B cell (primary cell): ENCODE measurements around the gene ARHGAP15. TPM values are rescaled to one million over a fixed set of nuclear protein-coding genes. Genes with fewer than 3 reads are reported as not detected.

Experiments
- ATAC-seq: fragments of 200-7000 bp; cut with Tn5 transposase; one replicate; pipeline ENCODE4 v1.10.0; 2021; ENCODE audit warnings: low read depth, mild to moderate bottlenecking, moderate number of reproducible peaks, moderate library complexity
- CTCF ChIA-PET: fragments of 350-600 bp; sonication (Branson Sonifier 250); formaldehyde crosslinking; loops from one replicate; lab custom pipeline; 2021; ENCODE audit warnings: antibody characterized with exemption, inconsistent platforms; lab: Charles Lee
- POLR2A ChIA-PET: fragments of 350-600 bp; sonication (Branson Sonifier 250); formaldehyde crosslinking; loops from one replicate; lab custom pipeline; 2021; ENCODE audit warnings: antibody characterized with exemption; lab: Charles Lee
- DNase-seq: peaks from one replicate; pipeline ENCODE4 v3.0.0; 2013
- H2AFZ ChIP-seq: 2 replicates; pipeline ENCODE4 v1.6.1; 2012; ENCODE audit warnings: mild to moderate bottlenecking, low read depth, low read length; ENCODE audit not compliant: insufficient read depth, poor library complexity, severe bottlenecking
- H3K27ac ChIP-seq, 2 donors: 1 replicate in 1 of 2; 2 replicates in 1 of 2; pipeline ENCODE4 v1.5.1; 2012 to 2013; ENCODE audit warnings: low read length in 2 of 2, mild to moderate bottlenecking in 2 of 2, moderate library complexity in 1 of 2
- H3K27me3 ChIP-seq, 4 experiments: fragments of 200-600 bp in 1 of 4; sonication (generic) in 1 of 4; replicated peaks in 1 of 4; 1 replicate in 2 of 4; 2 replicates in 2 of 4; pipeline versions ENCODE4 v1.6.1 to v1.7.0; 2013 to 2016; ENCODE audit warnings: low read length in 3 of 4, mild to moderate bottlenecking in 2 of 4, mixed read lengths in 1 of 4, moderate library complexity in 1 of 4; ENCODE audit not compliant: insufficient read depth in 4 of 4, control insufficient read depth in 3 of 4; ENCODE audit errors: control extremely low read depth in 1 of 4
- H3K36me3 ChIP-seq, 2 experiments: replicated peaks in 1 of 2; 1 replicate in 1 of 2; 2 replicates in 1 of 2; pipeline versions ENCODE4 v1.6.1 to v1.7.1; 2013; ENCODE audit warnings: low read length in 1 of 2; ENCODE audit not compliant: insufficient read depth in 2 of 2, control insufficient read depth in 1 of 2; ENCODE audit errors: control extremely low read depth in 1 of 2, extremely low read depth in 1 of 2
- H3K4me1 ChIP-seq, 2 donors: fragments of 200-600 bp in 1 of 2; sonication (generic) in 1 of 2; 1 replicate in 1 of 2; 2 replicates in 1 of 2; pipeline versions ENCODE4 v1.5.1 to v1.6.1; 2013 to 2017; ENCODE audit warnings: low read length in 2 of 2; ENCODE audit not compliant: control insufficient read depth in 2 of 2, insufficient read depth in 2 of 2
- H3K4me2 ChIP-seq: replicated peaks from 2 replicates; pipeline ENCODE3; 2012; ENCODE audit warnings: mild to moderate bottlenecking, low read depth, low read length; ENCODE audit not compliant: poor library complexity, severe bottlenecking
- H3K4me3 ChIP-seq, 5 experiments: fragments of 200-600 bp in 1 of 5; sonication (generic) in 1 of 5; 1 replicate in 3 of 5; 2 replicates in 2 of 5; pipeline versions ENCODE4 v1.5.1 to v1.7.0; 2011 to 2016; ENCODE audit warnings: low read length in 4 of 5, mild to moderate bottlenecking in 4 of 5, low read depth in 2 of 5, control low read depth in 1 of 5, moderate library complexity in 1 of 5; ENCODE audit not compliant: insufficient read depth in 1 of 5; ENCODE audit errors: control extremely low read depth in 1 of 5, extremely low read depth in 1 of 5
- H3K79me2 ChIP-seq: fragments of 200-600 bp; sonication (generic); one replicate; pipeline ENCODE4 v1.6.0; 2016; ENCODE audit warnings: low read length; ENCODE audit not compliant: control insufficient read depth, insufficient read depth
- H3K9ac ChIP-seq: fragments of 200-600 bp; sonication (generic); 2 replicates; pipeline ENCODE4 v1.6.1; 2017; ENCODE audit warnings: mild to moderate bottlenecking, low read length, moderate library complexity
- H3K9me3 ChIP-seq, 3 donors: one replicate each; pipeline versions ENCODE4 v1.6.1 to v1.7.1; 2013; ENCODE audit warnings: low read length in 2 of 3; ENCODE audit not compliant: control insufficient read depth in 2 of 3, insufficient read depth in 1 of 3; ENCODE audit errors: control extremely low read depth in 1 of 3
- H4K20me1 ChIP-seq: 2 replicates; pipeline ENCODE4 v1.6.0; 2012; ENCODE audit warnings: mild to moderate bottlenecking, low read length; ENCODE audit not compliant: insufficient read depth, control insufficient read depth, poor library complexity, severe bottlenecking
- H3K27ac Mint-ChIP-seq: one replicate; pipeline ENCODE4 v1.8.0; 2021; ENCODE audit warnings: mixed read lengths
- H3K27me3 Mint-ChIP-seq: one replicate; pipeline ENCODE4 v1.8.0; 2021; ENCODE audit warnings: mixed read lengths
- H3K4me1 Mint-ChIP-seq: one replicate; pipeline ENCODE4 v1.8.0; 2021; ENCODE audit warnings: mixed read lengths
- H3K4me3 Mint-ChIP-seq: one replicate; pipeline ENCODE4 v1.8.0; 2021; ENCODE audit warnings: mixed read lengths
- H3K9me3 Mint-ChIP-seq: one replicate; pipeline ENCODE4 v1.8.0; 2022; ENCODE audit warnings: mixed read lengths; ENCODE audit not compliant: insufficient read depth
- EZH2 ChIP-seq: IDR thresholded peaks from 2 replicates; pipeline ENCODE4 v1.6.1; 2012; ENCODE audit warnings: borderline replicate concordance, low read depth, mild to moderate bottlenecking, moderate library complexity, low read length; ENCODE audit not compliant: insufficient read depth, poor library complexity, severe bottlenecking
- WGBS: methylation state at CpG from one replicate; pipeline ENCODE4 v1.1.5; 2013; ENCODE audit warnings: missing lambda C conversion rate; ENCODE audit not compliant: insufficient coverage; 5-methylcytosine and 5-hydroxymethylcytosine counted together
- intact Hi-C: fragments of 100-400 bp; cut with micrococcal nuclease; formaldehyde crosslinking; loops from one replicate; pipeline ENCODE4 v1.10.0; 2022
- polyA plus RNA-seq: library from polyadenylated mRNA; depleted of rRNA; stranded (reverse); fragments of >200 nt; gene quantifications from 2 replicates; pipeline ENCODE4 v1.2.3, GENCODE V29; 2012
- total RNA-seq, 2 donors: library from RNA; stranded (reverse); fragments of 120-200 nt in 1 of 2; gene quantifications; 1 replicate in 1 of 2; 2 replicates in 1 of 2; pipeline versions ENCODE4 v1.2.3 to v1.2.4, GENCODE V29; 2013 to 2022
- TF ChIP-seq, protein P1 (sequence below): fragments of 200-600 bp; IDR thresholded peaks from one replicate; pipeline ENCODE4 v1.8.0; 2022; ENCODE audit warnings: antibody characterized with exemption, mild to moderate bottlenecking

The ARHGAP15 gene
- total and polyA plus RNA-seq, 2 donors (not counting 1 experiment from before 2014, with no cell fraction given), result 58.6 to 187 TPM

GRCh38 chr2:143548032-143548431 lies 418.8 kb downstream of the ARHGAP15 start:
- WGBS, result no CpG with 5 or more reads among the region's 2 CpGs
- POLR2A ChIA-PET, result no interaction called here
- H3K4me1 ChIP-seq, result no peaks in the 10 kb centered on the region
- H3K79me2 ChIP-seq, result no peaks in the 10 kb centered on the region
- no peaks in the 10 kb centered on the region for H3K9me3 ChIP-seq
- intact Hi-C loops, result no loop called here
- no peak overlapping the region for H2AFZ ChIP-seq
- CTCF ChIA-PET, result no interaction called here
- Mint-ChIP-seq H3K27me3 (no peaks in the 10 kb centered on the region), H3K4me1 (no peaks in the 10 kb centered on the region), H3K4me3 (no peak overlapping the region), H3K27ac (no peak overlapping the region), H3K9me3 (no peaks in the 10 kb centered on the region)
- no peak overlapping the region for H3K4me3 ChIP-seq
- no peak for ATAC-seq
- peaks cover 3% of the 10 kb centered on the region for H4K20me1 ChIP-seq
- TF ChIP-seq EZH2, result no peak
- TF ChIP-seq, protein P1, sequence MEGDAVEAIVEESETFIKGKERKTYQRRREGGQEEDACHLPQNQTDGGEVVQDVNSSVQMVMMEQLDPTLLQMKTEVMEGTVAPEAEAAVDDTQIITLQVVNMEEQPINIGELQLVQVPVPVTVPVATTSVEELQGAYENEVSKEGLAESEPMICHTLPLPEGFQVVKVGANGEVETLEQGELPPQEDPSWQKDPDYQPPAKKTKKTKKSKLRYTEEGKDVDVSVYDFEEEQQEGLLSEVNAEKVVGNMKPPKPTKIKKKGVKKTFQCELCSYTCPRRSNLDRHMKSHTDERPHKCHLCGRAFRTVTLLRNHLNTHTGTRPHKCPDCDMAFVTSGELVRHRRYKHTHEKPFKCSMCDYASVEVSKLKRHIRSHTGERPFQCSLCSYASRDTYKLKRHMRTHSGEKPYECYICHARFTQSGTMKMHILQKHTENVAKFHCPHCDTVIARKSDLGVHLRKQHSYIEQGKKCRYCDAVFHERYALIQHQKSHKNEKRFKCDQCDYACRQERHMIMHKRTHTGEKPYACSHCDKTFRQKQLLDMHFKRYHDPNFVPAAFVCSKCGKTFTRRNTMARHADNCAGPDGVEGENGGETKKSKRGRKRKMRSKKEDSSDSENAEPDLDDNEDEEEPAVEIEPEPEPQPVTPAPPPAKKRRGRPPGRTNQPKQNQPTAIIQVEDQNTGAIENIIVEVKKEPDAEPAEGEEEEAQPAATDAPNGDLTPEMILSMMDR, result no peak
- no peak overlapping the region for H3K27ac ChIP-seq
- H3K27me3 ChIP-seq, result no peaks in the 10 kb centered on the region
- no peak overlapping the region for H3K4me2 ChIP-seq
- no peak overlapping the region for H3K9ac ChIP-seq
- DNase-seq, result no peak
- H3K36me3 ChIP-seq, result peaks cover 2 to 9% of the 10 kb centered on the region in 2 experiments

- Histone ChIP-seq H3K4me2 (no peak overlapping the region), H3K9me3 (no peaks in the 10 kb centered on the region), H4K20me1 (no peaks in the 10 kb centered on the region), H2AFZ (no peak overlapping the region), H3K4me1 (no peaks in the 10 kb centered on the region), H3K27ac (no peak overlapping the region), H3K9ac (no peak overlapping the region), H3K27me3 (no peaks in the 10 kb centered on the region), H3K4me3 (no peak overlapping the region), H3K36me3 (peaks cover 2 to 3% of the 10 kb centered on the region in 2 experiments), H3K79me2 (no peaks in the 10 kb centered on the region)
- Mint-ChIP-seq H3K9me3 (no peaks in the 10 kb centered on the region), H3K4me1 (no peaks in the 10 kb centered on the region), H3K4me3 (no peak overlapping the region), H3K27me3 (no peaks in the 10 kb centered on the region), H3K27ac (no peak overlapping the region)
- ChIA-PET POLR2A (no interaction called here), CTCF (no interaction called here)
- no peak for DNase-seq
- TF ChIP-seq, protein P1, result no peak
- TF ChIP-seq EZH2, result no peak
- no peak for ATAC-seq
- intact Hi-C loops, result no loop called here
- no CpG with 5 or more reads among the region's 2 CpGs for WGBS
These were observed 421.3 kb downstream of the ARHGAP15 start for GRCh38 chr2:143550500-143550899.
